8988T (cell line): ENCODE results near the gene TBCD.

Experiments
- DNase-seq: peaks from one replicate; pipeline ENCODE4 v3.0.0; 2011

TBCD gene

GRCh38 chr17:82927661-82928601 lies 176.1 kb downstream of the TBCD start:
- no peak for DNase-seq

- no peak for DNase-seq
These were observed 177.3 kb downstream of the TBCD start for GRCh38 chr17:82929011-82929622.

- no peak for DNase-seq
These were observed 177.8 kb downstream of the TBCD start for GRCh38 chr17:82929676-82930042.

GRCh38 chr17:82930043-82930923 lies 178.4 kb downstream of the TBCD start:
- DNase-seq = no peak

- no peak for DNase-seq
These were observed 179.2 kb downstream of the TBCD start for GRCh38 chr17:82930924-82931698.

GRCh38 chr17:82931699-82932517 lies 180.0 kb downstream of the TBCD start:
- DNase-seq = no peak

- DNase-seq = no peak
These were observed 180.8 kb downstream of the TBCD start for GRCh38 chr17:82932518-82933310.

- no peak for DNase-seq
These were observed 182.0 kb downstream of the TBCD start for GRCh38 chr17:82933911-82934310.

- no peak for DNase-seq
These were observed 184.3 kb downstream of the TBCD start for GRCh38 chr17:82935966-82936767.

- DNase-seq = no peak
These were observed 184.9 kb downstream of the TBCD start for GRCh38 chr17:82936768-82937171.

- DNase-seq = no peak
These were observed 185.8 kb downstream of the TBCD start for GRCh38 chr17:82937411-82938371.

GRCh38 chr17:82938486-82938872 lies 186.6 kb downstream of the TBCD start:
- no peak for DNase-seq

GRCh38 chr17:82938873-82939620 lies 187.2 kb downstream of the TBCD start:
- no peak for DNase-seq

- DNase-seq = no peak
These were observed 187.8 kb downstream of the TBCD start for GRCh38 chr17:82939621-82940135.

GRCh38 chr17:82940226-82941020 lies 188.6 kb downstream of the TBCD start:
- no peak for DNase-seq
